NCI-H146 treated with DMSO at 0.1 percent for 48 hours (cell line): ENCODE results near the gene ZNF385A.
"Not testable (repeated sequence)": the region's sequence is repeated elsewhere in the genome, so short reads cannot be mapped to it uniquely, and the experiment has no call there.

Source experiments
- DNase-seq: peaks from one replicate; lab custom pipeline; 2025; ENCODE audit not compliant: unreplicated experiment; lab: John Stamatoyannopoulos, UW

Gene ZNF385A

GRCh38 chr12:54330442-54330841, 54.1 kb downstream of the ZNF385A start:
- no peak for DNase-seq

DNA sequence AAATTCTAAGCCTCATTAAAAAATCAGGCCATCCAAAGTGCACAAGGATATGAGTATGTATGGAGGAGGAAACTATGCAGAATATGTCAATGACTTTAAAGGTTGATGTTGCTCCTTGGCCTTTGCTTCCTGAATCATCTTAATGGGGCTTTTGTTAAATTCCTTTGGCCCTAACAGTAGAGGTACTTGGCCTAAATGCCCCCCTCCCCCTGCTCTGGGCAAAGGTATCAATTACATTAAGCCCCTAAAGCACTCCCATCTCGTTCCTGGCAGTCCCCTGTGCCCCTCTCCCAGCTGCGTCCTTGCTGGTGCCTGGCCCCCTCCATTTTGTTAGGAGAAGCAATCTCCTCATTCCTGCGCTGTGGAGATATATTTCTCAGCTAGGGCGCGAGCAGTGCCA, 54.8 kb downstream of the ZNF385A start:
- DNase-seq: no peak

- DNase-seq: no peak
Observed at GRCh38 chr12:54328595-54329337, 55.8 kb downstream of the ZNF385A start.

DNA sequence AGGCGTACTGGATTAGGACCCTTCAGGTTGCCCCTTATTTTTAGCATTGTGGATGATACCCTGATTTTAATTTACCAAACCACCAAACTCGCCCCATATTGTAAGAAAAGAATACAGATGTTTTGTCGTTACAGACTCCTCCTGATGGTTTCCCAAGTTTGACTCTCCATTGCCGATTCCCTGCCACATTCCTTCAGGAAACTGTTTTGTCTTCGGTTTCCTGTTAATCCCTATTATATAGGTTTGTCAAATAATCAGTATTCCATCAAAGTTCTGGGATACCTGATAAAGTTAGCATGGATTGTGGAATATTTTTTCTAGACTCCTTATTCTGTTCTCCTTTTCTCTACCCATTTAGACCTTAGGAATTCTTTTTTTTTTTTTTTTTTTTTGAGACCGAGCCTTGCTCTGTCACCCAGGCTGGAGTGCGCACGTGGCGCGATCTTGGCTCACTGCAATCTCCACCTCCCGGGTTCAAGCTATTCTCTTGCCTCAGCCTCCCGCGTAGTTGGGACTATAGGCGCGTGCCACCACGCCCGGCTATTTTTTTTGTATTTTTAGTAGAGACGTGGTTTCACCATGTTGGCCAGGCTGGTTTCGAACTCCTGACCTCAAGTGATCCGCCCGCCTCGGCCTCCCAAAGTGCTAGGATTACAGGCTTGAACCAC, 59.0 kb downstream of the ZNF385A start:
- not testable (repeated sequence) for DNase-seq

- DNase-seq: peak; percentile 100
Observed at GRCh38 chr12:54324617-54325441, 59.7 kb downstream of the ZNF385A start, which contains the start of gene COPZ1. Gene COPZ1 (plus strand): TSS chr12:54325131. CDS start chr12:54325164, 33 bp downstream.

DNA sequence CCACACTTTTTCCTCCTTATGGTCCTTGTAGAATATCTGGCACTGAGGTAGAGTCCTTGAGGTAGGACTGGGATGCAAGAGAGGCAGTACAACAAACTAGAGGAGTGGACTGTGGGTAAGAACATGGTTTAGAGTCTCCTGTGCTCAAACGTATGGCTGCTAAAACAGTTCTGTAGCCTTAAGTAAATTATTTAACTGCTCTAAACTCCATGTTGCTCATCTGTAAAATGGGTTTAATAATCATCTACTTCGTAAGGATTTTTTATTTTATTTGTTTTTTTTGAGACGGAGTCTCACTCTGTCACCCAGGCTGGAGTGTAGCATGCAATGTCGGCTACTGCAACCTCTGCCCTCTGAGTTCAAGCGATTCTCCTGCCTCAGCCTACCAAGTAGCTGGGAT, 63.2 kb downstream of the ZNF385A start:
- DNase-seq: no peak
